ENCODE measurements around the gene HTT. TPM values are rescaled to one million over a fixed set of nuclear protein-coding genes. Genes with fewer than 3 reads are reported as not detected.

Gene HTT
- polyA plus RNA-seq, 3 donors = 1.8 to 27.1 (median 3.0) TPM

DNA sequence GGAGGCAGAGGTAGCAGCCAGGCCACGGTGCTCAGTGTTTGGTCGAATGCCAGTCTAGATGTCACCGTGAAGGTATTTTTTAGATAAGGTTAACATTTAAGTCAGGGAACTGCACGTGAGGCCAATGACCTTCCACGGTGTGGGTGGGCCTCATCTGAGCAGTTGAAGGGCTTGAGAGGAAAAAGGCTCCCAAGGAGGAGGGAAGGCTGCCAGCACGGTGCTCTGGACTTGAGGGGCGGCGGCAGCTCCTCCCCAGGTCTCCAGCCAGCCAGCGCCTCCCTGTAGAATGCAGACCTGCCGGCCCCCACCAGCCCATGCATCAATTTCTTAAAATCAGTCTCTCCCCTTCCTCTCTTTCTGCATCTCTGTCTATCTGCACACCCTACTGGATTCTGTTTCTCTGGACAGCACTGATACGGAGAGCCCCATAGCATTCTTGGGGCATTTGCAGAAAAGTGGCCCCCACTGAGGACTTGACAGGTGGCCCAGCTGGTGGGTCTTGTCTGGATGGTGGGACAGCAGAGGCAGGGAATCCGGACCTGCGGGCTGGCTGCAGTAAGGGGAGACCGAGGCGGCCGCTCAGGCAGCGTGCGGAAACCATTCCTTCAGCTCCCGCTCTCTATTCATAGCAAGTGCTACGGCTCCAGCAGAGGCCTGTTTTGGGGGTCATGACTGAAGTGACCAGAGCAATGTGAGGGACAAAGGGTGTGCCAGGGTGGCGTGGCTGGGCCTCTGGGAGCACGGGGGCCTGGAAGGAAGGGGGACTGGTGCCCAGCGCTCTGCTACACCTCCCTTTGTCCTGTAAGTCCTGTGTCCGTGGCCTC is 210.5 kb downstream of the HTT start:
- Histone ChIP-seq H3K79me2 (ENCODE audit: insufficient read depth, low read length) (no peaks in the 10 kb centered on the region), H3K9me3 (replicated peaks in 1 of 2; ENCODE audit: control insufficient read depth in 1 of 2, insufficient read depth in 1 of 2, low read length in 2 of 2) (peaks cover 0 to 6% of the 10 kb centered on the region in 2 donors), H3K27me3 (ENCODE audit: control insufficient read depth in 2 of 2, insufficient read depth in 2 of 2, low read length in 2 of 2) (no peaks in the 10 kb centered on the region), H3K4me2 (replicated peaks; ENCODE audit: extremely low read depth, low read length, poor library complexity, severe bottlenecking) (peak overlapping the region; percentile 75), H3K4me3 (replicated peaks in 1 of 3; ENCODE audit: low read depth in 2 of 3, low read length in 3 of 3) (peak overlapping the region in 1 of 3 experiments; percentile 68), H4K20me1 (ENCODE audit: insufficient read depth, low read length) (no peaks in the 10 kb centered on the region), H3K27ac (ENCODE audit: low read depth in 1 of 2, low read length in 2 of 2) (no peak overlapping the region), H3K36me3 (replicated peaks in 1 of 2; ENCODE audit: control insufficient read depth in 1 of 2, insufficient read depth in 2 of 2, low read length in 2 of 2) (no peaks in the 10 kb centered on the region), H3K9ac (ENCODE audit: insufficient read depth, low read length, poor library complexity, severe bottlenecking) (peak overlapping the region; percentile 44), H3K4me1 (ENCODE audit: control insufficient read depth in 1 of 2, insufficient read depth in 2 of 2, low read length in 2 of 2) (peaks cover 35 to 40% of the 10 kb centered on the region in 2 donors), H2AFZ (ENCODE audit: insufficient read depth, low read depth, low read length, poor library complexity, severe bottlenecking) (peak overlapping the region; percentile 80)
- peaks cover 3 to 8% of the 10 kb centered on the region in 2 donors for H3K36me3 Mint-ChIP-seq
- peak overlapping the region in 1 of 2 donors; percentile 59 for H3K4me3 Mint-ChIP-seq
- DNase-seq = no peak
- TF ChIP-seq CTCF (IDR thresholded peaks at IDR 0.05) = no peak
- peaks cover 37% of the 10 kb centered on the region for H3K4me1 Mint-ChIP-seq
- H3K9me3 Mint-ChIP-seq = peaks cover 0 to 11% (median 2%) of the 10 kb centered on the region in 7 donors
- H3K27me3 Mint-ChIP-seq (ENCODE audit: low read depth in 3 of 3) = peaks cover 10 to 28% (median 23%) of the 10 kb centered on the region in 3 donors
- H3K27ac Mint-ChIP-seq = no peak overlapping the region
- 90% methylated on average over 14 of the region's 24 CpGs for WGBS (ENCODE audit: insufficient coverage)
- intact Hi-C loops (cut with micrococcal nuclease) = loop anchor here in 1 of 2 donors (5.0 kb wide), 1 partner anchor 53 kb away; no protein-coding TSS in a partner anchor

DNA sequence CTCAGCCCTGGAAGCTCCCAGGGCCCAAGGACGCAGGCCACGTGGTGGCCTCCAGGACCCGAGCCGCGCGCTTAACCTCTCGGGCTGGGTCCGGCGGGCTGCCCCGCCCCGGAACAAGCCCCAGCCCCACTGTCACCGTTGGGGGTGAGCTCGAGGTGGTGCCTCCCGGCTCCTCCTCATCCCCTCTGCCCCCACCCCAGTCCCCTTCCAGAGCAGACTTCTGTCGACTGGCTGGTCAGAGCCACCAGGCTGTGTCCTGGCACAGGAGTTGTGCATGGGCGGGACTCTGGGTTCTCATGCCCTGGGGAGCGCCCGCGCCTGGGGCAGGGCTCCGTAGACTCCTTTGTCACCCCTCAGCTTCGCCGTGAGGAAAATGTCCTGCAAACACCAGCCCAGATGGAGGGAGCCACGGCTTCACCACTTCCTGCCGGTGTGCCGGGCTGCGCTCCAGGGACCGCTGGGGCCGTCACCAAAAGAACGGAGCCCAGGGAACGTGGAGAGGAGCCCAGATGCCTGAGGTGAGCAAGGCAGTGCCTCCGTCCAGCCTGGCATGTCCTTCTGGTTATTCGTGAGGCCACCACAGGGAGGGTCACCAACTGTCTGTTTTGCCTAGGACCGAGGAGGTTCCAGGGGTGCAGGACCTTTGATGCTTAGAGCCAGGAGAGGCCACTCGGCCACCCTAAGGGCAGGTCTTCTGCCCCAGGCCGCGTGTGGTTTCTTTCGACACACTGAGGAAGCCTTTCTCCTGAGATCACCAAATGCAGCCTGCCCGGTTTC is 211.3 kb downstream of the HTT start:
- Histone ChIP-seq H3K79me2 (ENCODE audit: insufficient read depth, low read length) (no peaks in the 10 kb centered on the region), H3K9me3 (replicated peaks in 1 of 2; ENCODE audit: control insufficient read depth in 1 of 2, insufficient read depth in 1 of 2, low read length in 2 of 2) (peaks cover 0 to under 1% of the 10 kb centered on the region in 2 donors), H3K36me3 (replicated peaks in 1 of 2; ENCODE audit: control insufficient read depth in 1 of 2, insufficient read depth in 2 of 2, low read length in 2 of 2) (no peaks in the 10 kb centered on the region), H3K27ac (ENCODE audit: low read depth in 1 of 2, low read length in 2 of 2) (peak overlapping the region; percentile 45 to 54), H3K4me3 (replicated peaks in 1 of 3; ENCODE audit: low read depth in 2 of 3, low read length in 3 of 3) (peak overlapping the region; percentile 7 to 68 (median 19)), H3K4me2 (replicated peaks; ENCODE audit: extremely low read depth, low read length, poor library complexity, severe bottlenecking) (peak overlapping the region; percentile 75), H4K20me1 (ENCODE audit: insufficient read depth, low read length) (no peaks in the 10 kb centered on the region), H3K9ac (ENCODE audit: insufficient read depth, low read length, poor library complexity, severe bottlenecking) (peak overlapping the region; percentile 44), H3K4me1 (ENCODE audit: control insufficient read depth in 1 of 2, insufficient read depth in 2 of 2, low read length in 2 of 2) (peaks cover 35 to 40% of the 10 kb centered on the region in 2 donors), H3K27me3 (ENCODE audit: control insufficient read depth in 2 of 2, insufficient read depth in 2 of 2, low read length in 2 of 2) (no peaks in the 10 kb centered on the region), H2AFZ (ENCODE audit: insufficient read depth, low read depth, low read length, poor library complexity, severe bottlenecking) (peak overlapping the region; percentile 80)
- peaks cover 15 to 27% (median 25%) of the 10 kb centered on the region in 3 donors for H3K27me3 Mint-ChIP-seq (ENCODE audit: low read depth in 3 of 3)
- H3K9me3 Mint-ChIP-seq = peaks cover 0 to 8% (median 2%) of the 10 kb centered on the region in 7 donors
- intact Hi-C loops (cut with micrococcal nuclease) = no loop called here
- peaks cover 3 to 8% of the 10 kb centered on the region in 2 donors for H3K36me3 Mint-ChIP-seq
- DNase-seq = peak; percentile 86 to 91 (median 89)
- peak overlapping the region; percentile 67 to 80 for H3K4me3 Mint-ChIP-seq
- WGBS (ENCODE audit: insufficient coverage) = 4% methylated on average over 28 of the region's 38 CpGs
- H3K27ac Mint-ChIP-seq = peak overlapping the region; percentile 68 to 88 (median 85)
- no peak for TF ChIP-seq CTCF (IDR thresholded peaks at IDR 0.05)
- peaks cover 37% of the 10 kb centered on the region for H3K4me1 Mint-ChIP-seq
